Calu3 (cell line): Measurements from ENCODE around the gene SLIT3. TPM values are rescaled to one million over a fixed set of nuclear protein-coding genes. Genes with fewer than 3 reads are reported as not detected.

ENCODE experiments used
- BruUV-seq: library from RNA; stranded (reverse); fragments of 400-500 nt; replicated peaks from 2 replicates; lab custom pipeline; 2021; lab: Mats Ljungman, UMichigan
- CTCF ChIA-PET: fragments of 300-600 bp; sonication (Branson Sonifier 250); formaldehyde crosslinking; loops from one replicate; lab custom pipeline; 2022; ENCODE audit warnings: antibody characterized with exemption; lab: Charles Lee
- DNase-seq: peaks from one replicate; pipeline ENCODE4 v3.0.0; 2022
- H3K27ac Mint-ChIP-seq: one replicate; pipeline ENCODE4 v1.8.0; 2022; ENCODE audit warnings: mixed read lengths; ENCODE audit not compliant: unreplicated experiment
- H3K27me3 Mint-ChIP-seq: one replicate; pipeline ENCODE4 v1.8.0; 2022; ENCODE audit warnings: mixed read lengths; ENCODE audit not compliant: unreplicated experiment
- H3K36me3 Mint-ChIP-seq: one replicate; pipeline ENCODE4 v1.8.0; 2022; ENCODE audit warnings: mild to moderate bottlenecking, moderate library complexity, mixed read lengths; ENCODE audit not compliant: insufficient read depth, unreplicated experiment
- H3K4me1 Mint-ChIP-seq: one replicate; pipeline ENCODE4 v1.8.0; 2022; ENCODE audit warnings: mild to moderate bottlenecking, low read depth, mixed read lengths; ENCODE audit not compliant: unreplicated experiment
- H3K4me3 Mint-ChIP-seq: one replicate; pipeline ENCODE4 v1.8.0; 2022; ENCODE audit warnings: mild to moderate bottlenecking, low read depth, moderate library complexity, mixed read lengths; ENCODE audit not compliant: unreplicated experiment
- H3K9me3 Mint-ChIP-seq: one replicate; pipeline ENCODE4 v1.8.0; 2022; ENCODE audit warnings: low read depth, mixed read lengths; ENCODE audit not compliant: unreplicated experiment
- CTCF ChIP-seq: fragments of 200-600 bp; IDR thresholded peaks from one replicate; pipeline ENCODE4 v1.8.0; 2022; ENCODE audit warnings: antibody characterized with exemption; ENCODE audit not compliant: unreplicated experiment
- intact Hi-C: fragments of 100-400 bp; cut with micrococcal nuclease; formaldehyde crosslinking; loops from one replicate; pipeline ENCODE4 v1.10.0; 2022; ENCODE audit not compliant: unreplicated experiment
- total RNA-seq: library from RNA; stranded (reverse); gene quantifications from 2 replicates; pipeline ENCODE4 v1.2.3, GENCODE V29; 2022

Gene SLIT3
- total RNA-seq, 1 experiment from 2014 or later = not detected

- intact Hi-C loops = no loop called here
- Mint-ChIP-seq H3K27ac (no peak overlapping the region), H3K4me1 (no peaks in the 10 kb centered on the region), H3K4me3 (no peak overlapping the region), H3K36me3 (no peaks in the 10 kb centered on the region), H3K27me3 (peaks cover 58% of the 10 kb centered on the region), H3K9me3 (no peaks in the 10 kb centered on the region)
- DNase-seq = no peak
- CTCF ChIA-PET = interaction anchor here (0.6 kb wide), 1 partner anchor 570 kb away, joined by 3 read pairs; no protein-coding TSS in a partner anchor
- TF ChIP-seq CTCF = no peak
- no TSS peak for BruUV-seq
Observed at GRCh38 chr5:168897387-168898122, 403.4 kb downstream of the SLIT3 start.

- Mint-ChIP-seq H3K9me3 (no peaks in the 10 kb centered on the region), H3K4me1 (no peaks in the 10 kb centered on the region), H3K27ac (no peak overlapping the region), H3K36me3 (no peaks in the 10 kb centered on the region), H3K27me3 (peaks cover 69% of the 10 kb centered on the region), H3K4me3 (no peak overlapping the region)
- intact Hi-C loops = no loop called here
- BruUV-seq = no TSS peak
- no peak for TF ChIP-seq CTCF
- CTCF ChIA-PET = no interaction called here
- DNase-seq = no peak
Observed at GRCh38 chr5:168895295-168896071, 405.5 kb downstream of the SLIT3 start.

GRCh38 chr5:168893283-168893682 is 407.7 kb downstream of the SLIT3 start:
- Mint-ChIP-seq H3K4me1 (no peaks in the 10 kb centered on the region), H3K36me3 (no peaks in the 10 kb centered on the region), H3K9me3 (no peaks in the 10 kb centered on the region), H3K27ac (no peak overlapping the region), H3K4me3 (no peak overlapping the region), H3K27me3 (peaks cover 81% of the 10 kb centered on the region)
- no peak for DNase-seq
- intact Hi-C loops = no loop called here
- CTCF ChIA-PET = no interaction called here
- no TSS peak for BruUV-seq
- no peak for TF ChIP-seq CTCF

- intact Hi-C loops = no loop called here
- no TSS peak for BruUV-seq
- H3K36me3 Mint-ChIP-seq = no peaks in the 10 kb centered on the region
- no peak overlapping the region for H3K27ac Mint-ChIP-seq
- no peaks in the 10 kb centered on the region for H3K9me3 Mint-ChIP-seq
- CTCF ChIA-PET = no interaction called here
- no peak overlapping the region for H3K4me3 Mint-ChIP-seq
- no peaks in the 10 kb centered on the region for H3K4me1 Mint-ChIP-seq
- no peak for DNase-seq
- H3K27me3 Mint-ChIP-seq = peaks cover 76% of the 10 kb centered on the region
- no peak for TF ChIP-seq CTCF
Observed at GRCh38 chr5:168892618-168893186, 408.2 kb downstream of the SLIT3 start.
